ENCODE data around the gene TNFRSF4.

GRCh38 chr1:1197551-1198422 is 16.2 kb downstream of the TNFRSF4 start:
- TF ChIP-seq CTCF (IDR thresholded peaks at IDR 0.05) (no peak), POLR2A (IDR thresholded peaks at IDR 0.05) (no peak), POLR2AphosphoS5 (IDR thresholded peaks at IDR 0.05; ENCODE audit: insufficient read depth in 1 of 2, low read depth in 1 of 2) (no peak)
